H1 (cell line): ENCODE data around the gene GHRH. TPM values are rescaled to one million over a fixed set of nuclear protein-coding genes. Genes with fewer than 3 reads are reported as not detected.

ENCODE experiments used
- BRCA1 ChIP-seq: IDR thresholded peaks from 2 replicates; pipeline ENCODE4 v1.6.1; 2012; ENCODE audit warnings: low read depth, low read length, improper control_type of control experiment
- CBX5 ChIP-seq: fragments of 300-800, 300-1000 bp; sonication (generic); IDR thresholded peaks from 2 replicates; pipeline ENCODE4 v1.7.1; 2016; ENCODE audit warnings: antibody characterized with exemption, low read length, low read depth
- KDM4A ChIP-seq: IDR thresholded peaks from one replicate; pipeline ENCODE4 v1.7.1; 2012; ENCODE audit warnings: low read depth, mild to moderate bottlenecking, moderate library complexity, low read length, inconsistent platforms; ENCODE audit not compliant: severe bottlenecking
- SP4 ChIP-seq: IDR thresholded peaks from 2 replicates; pipeline ENCODE4 v1.6.1; 2012; ENCODE audit warnings: low read length, inconsistent platforms
- polyA plus RNA-seq, 7 experiments: library from polyadenylated mRNA; depleted of rRNA in 3 of 7; stranded (reverse) in 5 of 7; unstranded in 2 of 7; fragments of >200 nt in 5 of 7; fragments of 200-250 nt in 2 of 7; gene quantifications; 1 replicate in 5 of 7; 2 replicates in 1 of 7; 4 replicates in 1 of 7; pipeline versions ENCODE4 v1.2.1 to v1.2.3, GENCODE V29; 2011 to 2013; ENCODE audit warnings: missing spikeins in 2 of 7, mixed read lengths in 2 of 7
- total RNA-seq: library from RNA; stranded (reverse); fragmentation: NEBNext Ultra II Directional; extraction: Animal tissue kit (Norgen Biotek cat#: 25700); gene quantifications from 2 replicates; pipeline ENCODE4 v1.2.1, GENCODE V29; 2021
- TF ChIP-seq, protein P1 (sequence below): IDR thresholded peaks from 2 replicates; pipeline ENCODE4 v1.6.1; 2011; ENCODE audit warnings: low read length, improper control_type of control experiment
- TF ChIP-seq, protein P2 (sequence below): IDR thresholded peaks from 2 replicates; pipeline ENCODE4 v1.6.1; 2012; ENCODE audit warnings: low read length, inconsistent platforms

GHRH gene
- total and polyA plus RNA-seq, 2 of the 8 experiments (the other 6 are each of a cell fraction or from before 2014, with no cell fraction given) = not detected

DNA sequence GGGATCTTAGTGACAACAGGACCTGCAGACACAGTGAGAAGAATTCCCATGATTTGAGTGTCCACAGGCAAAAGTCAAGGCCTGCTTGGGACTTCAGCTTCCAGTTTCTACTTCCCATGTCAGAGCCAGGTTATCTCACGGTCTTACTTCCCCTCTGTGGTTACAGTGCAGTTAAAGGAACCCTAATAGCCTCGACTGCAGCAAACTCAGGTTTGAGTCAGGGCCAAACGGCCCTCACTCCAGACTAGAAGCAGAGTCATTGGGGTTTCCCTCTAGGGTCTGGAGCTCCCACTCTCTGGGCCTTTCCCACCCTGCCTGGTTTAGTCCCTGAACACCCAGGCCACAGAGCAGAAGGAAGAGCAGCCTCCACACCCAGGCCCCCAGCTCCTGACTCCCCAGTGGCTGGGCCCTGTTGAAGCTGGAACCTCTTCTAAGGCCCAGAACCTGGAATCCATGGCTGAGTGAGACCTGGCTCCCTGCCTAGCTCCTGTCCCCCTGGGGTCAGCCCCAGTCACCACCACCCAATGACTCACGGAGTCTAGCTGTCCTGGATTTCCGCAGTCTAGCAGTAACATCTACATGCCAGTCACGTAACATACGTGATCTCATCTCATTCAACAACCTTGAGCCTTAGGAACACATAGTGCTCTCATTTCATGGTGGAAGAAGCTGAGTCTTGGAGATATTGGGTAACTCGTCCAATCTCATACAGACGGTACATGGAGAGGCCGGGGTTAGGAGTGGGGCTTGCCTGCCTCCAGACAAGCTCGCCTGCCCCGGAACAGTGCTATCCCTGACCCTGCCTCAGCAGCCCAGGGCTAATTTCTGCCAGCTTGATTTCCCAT lies 9.2 kb upstream of the GHRH start (continued):
- TF ChIP-seq, protein P1, sequence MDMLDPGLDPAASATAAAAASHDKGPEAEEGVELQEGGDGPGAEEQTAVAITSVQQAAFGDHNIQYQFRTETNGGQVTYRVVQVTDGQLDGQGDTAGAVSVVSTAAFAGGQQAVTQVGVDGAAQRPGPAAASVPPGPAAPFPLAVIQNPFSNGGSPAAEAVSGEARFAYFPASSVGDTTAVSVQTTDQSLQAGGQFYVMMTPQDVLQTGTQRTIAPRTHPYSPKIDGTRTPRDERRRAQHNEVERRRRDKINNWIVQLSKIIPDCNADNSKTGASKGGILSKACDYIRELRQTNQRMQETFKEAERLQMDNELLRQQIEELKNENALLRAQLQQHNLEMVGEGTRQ = no peak
- TF ChIP-seq KDM4A = no peak
- no peak for TF ChIP-seq SP4
- TF ChIP-seq, protein P2, sequence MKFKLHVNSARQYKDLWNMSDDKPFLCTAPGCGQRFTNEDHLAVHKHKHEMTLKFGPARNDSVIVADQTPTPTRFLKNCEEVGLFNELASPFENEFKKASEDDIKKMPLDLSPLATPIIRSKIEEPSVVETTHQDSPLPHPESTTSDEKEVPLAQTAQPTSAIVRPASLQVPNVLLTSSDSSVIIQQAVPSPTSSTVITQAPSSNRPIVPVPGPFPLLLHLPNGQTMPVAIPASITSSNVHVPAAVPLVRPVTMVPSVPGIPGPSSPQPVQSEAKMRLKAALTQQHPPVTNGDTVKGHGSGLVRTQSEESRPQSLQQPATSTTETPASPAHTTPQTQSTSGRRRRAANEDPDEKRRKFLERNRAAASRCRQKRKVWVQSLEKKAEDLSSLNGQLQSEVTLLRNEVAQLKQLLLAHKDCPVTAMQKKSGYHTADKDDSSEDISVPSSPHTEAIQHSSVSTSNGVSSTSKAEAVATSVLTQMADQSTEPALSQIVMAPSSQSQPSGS = no peak
- no peak for TF ChIP-seq CBX5
- no peak for TF ChIP-seq BRCA1
